HL-60 (cell line): ENCODE results near the gene ZG16.

ENCODE experiments used
- CTCF ChIP-seq: IDR thresholded peaks from one replicate; pipeline ENCODE4 v1.5.1; 2011; ENCODE audit warnings: low read length, control low read depth, inconsistent platforms; ENCODE audit not compliant: insufficient read depth
- GABPA ChIP-seq: IDR thresholded peaks from 2 replicates; pipeline ENCODE4 v1.6.1; 2012; ENCODE audit warnings: low read depth
- POLR2AphosphoS5 ChIP-seq: IDR thresholded peaks from 2 replicates; pipeline ENCODE4 v1.6.1; 2012; ENCODE audit warnings: low read depth

DNA sequence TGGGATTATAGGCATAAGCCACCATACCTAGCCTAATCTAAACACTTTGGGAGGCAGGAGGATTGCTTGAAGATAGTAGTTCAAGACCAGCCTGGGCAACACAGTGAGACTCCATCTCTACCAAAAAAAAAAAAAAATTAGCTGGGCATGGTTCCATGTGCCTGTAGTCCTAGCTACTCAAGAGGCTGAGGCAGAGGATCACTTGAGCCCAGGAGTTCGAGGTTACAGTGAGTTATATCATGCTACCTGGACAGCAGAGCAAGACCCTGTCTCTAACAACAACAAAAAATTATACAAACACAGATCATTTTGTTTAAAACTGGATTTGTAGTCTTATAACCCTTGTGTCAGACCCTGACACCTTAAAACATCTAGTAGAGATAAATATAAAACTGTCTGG, 24.5 kb upstream of the ZG16 start:
- TF ChIP-seq POLR2AphosphoS5 (no peak), CTCF (no peak), GABPA (no peak)
